Measurements from ENCODE around the gene C2CD5. TPM values are rescaled to one million over a fixed set of nuclear protein-coding genes. Genes with fewer than 3 reads are reported as not detected.
A peak's percentile ranks its signal among the peaks of the same experiment; 100 is the strongest.

Gene C2CD5
- total and polyA plus RNA-seq, 2 of the 4 experiments (the other 2 are of a cell fraction): 14.5 to 15.8 TPM

DNA sequence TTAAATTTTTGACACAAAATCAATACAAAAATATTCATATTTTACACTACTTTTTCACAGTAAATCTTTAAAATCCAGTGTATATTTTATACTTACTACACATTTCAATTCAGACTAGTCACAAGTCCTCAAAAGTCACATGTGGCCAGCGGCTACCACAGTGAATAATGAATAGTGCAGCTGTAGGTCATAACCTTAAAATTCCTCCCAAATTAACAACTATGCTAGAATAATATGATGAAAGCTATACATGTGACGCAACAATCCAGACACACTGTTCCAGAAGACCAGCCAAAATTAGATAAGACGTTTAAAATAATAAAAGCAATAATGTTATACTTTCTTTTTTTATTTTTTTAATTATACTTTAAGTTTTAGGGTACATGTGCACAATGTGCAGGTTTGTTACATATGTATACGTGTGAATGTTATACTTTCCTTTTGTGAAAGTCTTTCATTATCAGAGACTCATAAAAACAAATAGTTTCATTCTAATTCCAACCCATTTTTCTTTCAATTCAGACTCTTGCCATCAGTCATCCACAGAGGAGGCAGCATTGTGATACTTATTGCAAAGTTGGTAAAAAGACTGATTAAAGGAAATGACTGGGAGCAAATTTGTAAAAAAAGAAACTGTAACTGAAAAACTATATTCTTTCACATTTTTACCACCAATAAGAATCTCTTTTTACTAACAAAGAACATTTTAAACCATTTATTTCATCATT, 67.0 kb downstream of the C2CD5 start:
- Histone ChIP-seq H2AFZ (replicated peaks; ENCODE audit: low read length, poor library complexity) (no peak overlapping the region), H3K4me2 (ENCODE audit: low read depth, low read length) (0 out of 2 replicates have a peak overlapping the region, but pooled peaks have one; percentile 20), H3K56ac (ENCODE audit: extremely low read depth, insufficient read depth, low read length) (no peak overlapping the region), H3K23ac (ENCODE audit: low read depth, low read length) (no peak overlapping the region), H3K36me3 (ENCODE audit: control insufficient read depth, insufficient read depth, low read length) (0 out of 2 replicates have a peak, but pooled peaks cover 6% of the 10 kb centered on the region), H4K20me1 (ENCODE audit: insufficient read depth, low read length) (no peaks in the 10 kb centered on the region), H3K4me3 (ENCODE audit: insufficient read depth, low read depth, low read length) (no peak overlapping the region), H3K27ac (ENCODE audit: insufficient read depth, low read length) (peak overlapping the region; percentile 21; the same call in 1 of the 2 replicates), H3K4me1 (ENCODE audit: control insufficient read depth, insufficient read depth, low read length) (no peaks in the 10 kb centered on the region; the same call in 1 of the 2 replicates), H4K91ac (ENCODE audit: insufficient read depth, low read depth, low read length) (no peak overlapping the region), H2AK5ac (ENCODE audit: low read depth, low read length) (no peak overlapping the region), H2BK5ac (ENCODE audit: low read depth, low read length, poor library complexity, severe bottlenecking) (peak overlapping the region; percentile 67), H3K4ac (ENCODE audit: low read depth, low read length) (no peak overlapping the region), H3K79me1 (ENCODE audit: low read depth in 1 of 2, low read length in 2 of 2) (no peaks in the 10 kb centered on the region; a peak in 1 of 4 replicates), H2AK9ac (replicated peaks; ENCODE audit: low read depth, low read length, poor library complexity) (no peak overlapping the region), H2BK15ac (ENCODE audit: low read depth, low read length) (no peak overlapping the region), H2BK20ac (ENCODE audit: low read depth, low read length) (no peak overlapping the region), H3K27me3 (ENCODE audit: control insufficient read depth, insufficient read depth, low read length) (no peaks in the 10 kb centered on the region), H4K5ac (ENCODE audit: low read depth, low read length) (no peak overlapping the region), H3K9me1 (ENCODE audit: insufficient read depth, low read length) (peaks cover 9% of the 10 kb centered on the region; the same call in 1 of the 2 replicates), H3K9me3 (ENCODE audit: control insufficient read depth, insufficient read depth, low read length) (no peaks in the 10 kb centered on the region), H3K9ac (ENCODE audit: low read depth, low read length) (no peak overlapping the region), H2BK120ac (ENCODE audit: low read depth, low read length) (no peak overlapping the region; the same call in 1 of the 2 replicates), H3K18ac (ENCODE audit: low read depth, low read length) (no peak overlapping the region), H3K14ac (replicated peaks; ENCODE audit: low read depth, low read length) (no peak overlapping the region), H4K8ac (ENCODE audit: low read depth in 2 of 2, low read length in 2 of 2) (no peak overlapping the region)
- ChIA-PET CTCF (no interaction called here), POLR2A (ENCODE audit: unreplicated experiment) (no interaction called here)
- TF ChIP-seq CEBPB (IDR thresholded peaks at IDR 0.05; ENCODE audit: low read depth, low read length) (peak; percentile 94), MXI1 (IDR thresholded peaks at IDR 0.05; ENCODE audit: borderline replicate concordance, low read depth, low read length) (no peak), USF2 (IDR thresholded peaks at IDR 0.05; ENCODE audit: low read depth, low read length) (peak; percentile 70), CHD1 (IDR thresholded peaks at IDR 0.05; ENCODE audit: low read depth, low read length) (no peak), RFX5 (IDR thresholded peaks at IDR 0.05; ENCODE audit: low read depth, low read length) (no peak)
- TF ChIP-seq, protein P1, sequence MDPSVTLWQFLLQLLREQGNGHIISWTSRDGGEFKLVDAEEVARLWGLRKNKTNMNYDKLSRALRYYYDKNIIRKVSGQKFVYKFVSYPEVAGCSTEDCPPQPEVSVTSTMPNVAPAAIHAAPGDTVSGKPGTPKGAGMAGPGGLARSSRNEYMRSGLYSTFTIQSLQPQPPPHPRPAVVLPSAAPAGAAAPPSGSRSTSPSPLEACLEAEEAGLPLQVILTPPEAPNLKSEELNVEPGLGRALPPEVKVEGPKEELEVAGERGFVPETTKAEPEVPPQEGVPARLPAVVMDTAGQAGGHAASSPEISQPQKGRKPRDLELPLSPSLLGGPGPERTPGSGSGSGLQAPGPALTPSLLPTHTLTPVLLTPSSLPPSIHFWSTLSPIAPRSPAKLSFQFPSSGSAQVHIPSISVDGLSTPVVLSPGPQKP (IDR thresholded peaks at IDR 0.05; ENCODE audit: borderline replicate concordance, low read depth, low read length): no peak
- in situ Hi-C loops (cut with MboI; ENCODE audit: low sequenced_read_pairs) (no loop called here), dilution Hi-C loops (cut with HindIII; ENCODE audit: low sequenced_read_pairs, unreplicated experiment) (no loop called here), intact Hi-C loops (cut with micrococcal nuclease) (loop anchor here (5.0 kb wide), 2 partner anchors 40 to 150 kb away; partner anchors contain the start of gene ETNK1)
- DNase-seq (peak; percentile 85), ATAC-seq (ENCODE audit: low read depth) (peak; percentile 85)
- WGBS, 2 experiments (ENCODE audit: extremely low coverage in 2 of 2, insufficient read length in 1 of 2): no CpG with 5 or more reads among the region's 4 CpGs
- BruUV-seq (replicated peaks): no TSS peak

All from IMR-90 (cell line).